ACC112 (cell line): ENCODE data around the gene NHSL1.

ENCODE experiments used
- H2AFZ ChIP-seq: fragments of 200-600 bp; sonication (generic); one replicate; pipeline ENCODE4 v1.6.0; 2017; ENCODE audit warnings: antibody characterized with exemption, low read length; ENCODE audit not compliant: unreplicated experiment
- H3K27ac ChIP-seq: fragments of 200-600 bp; sonication (generic); 2 replicates; pipeline ENCODE4 v1.5.1; 2014; ENCODE audit warnings: low read depth, mild to moderate bottlenecking, antibody characterized with exemption, low read length, moderate library complexity
- H3K27me3 ChIP-seq: fragments of 200-600 bp; sonication (generic); 2 replicates; pipeline ENCODE4 v1.6.1; 2014; ENCODE audit warnings: mild to moderate bottlenecking, antibody characterized with exemption, low read length, moderate library complexity, mixed read lengths; ENCODE audit not compliant: insufficient read depth
- H3K36me3 ChIP-seq: fragments of 200-600 bp; sonication (generic); 2 replicates; pipeline ENCODE4 v1.6.1; 2016; ENCODE audit warnings: mild to moderate bottlenecking, antibody characterized with exemption, low read length, moderate library complexity, mixed read lengths; ENCODE audit not compliant: insufficient read depth
- H3K4me1 ChIP-seq: fragments of 200-600 bp; sonication (generic); one replicate; pipeline ENCODE4 v1.6.1; 2016; ENCODE audit warnings: low read length, mixed read lengths; ENCODE audit not compliant: insufficient read depth, unreplicated experiment, control insufficient read depth
- H3K4me3 ChIP-seq: fragments of 200-600 bp; sonication (generic); 2 replicates; pipeline ENCODE4 v1.5.1; 2014; ENCODE audit warnings: mild to moderate bottlenecking, low read depth, low read length
- H3K79me2 ChIP-seq: fragments of 200-600 bp; sonication (generic); one replicate; pipeline ENCODE4 v1.6.0; 2016; ENCODE audit warnings: low read length; ENCODE audit not compliant: control insufficient read depth, unreplicated experiment, insufficient read depth

The NHSL1 gene

GRCh38 chr6:138509371-138509770 lies 10.1 kb upstream of the NHSL1 start:
- Histone ChIP-seq H3K79me2 (peaks cover 24% of the 10 kb centered on the region), H2AFZ (no peak overlapping the region), H3K36me3 (no peaks in the 10 kb centered on the region), H3K27me3 (no peaks in the 10 kb centered on the region), H3K4me3 (no peak overlapping the region), H3K27ac (no peak overlapping the region), H3K4me1 (no peaks in the 10 kb centered on the region)

GRCh38 chr6:138508676-138508988 lies 9.3 kb upstream of the NHSL1 start:
- H3K27ac ChIP-seq = no peak overlapping the region
- H3K4me3 ChIP-seq = no peak overlapping the region
- no peak overlapping the region for H2AFZ ChIP-seq
- H3K79me2 ChIP-seq = peaks cover 26% of the 10 kb centered on the region
- no peaks in the 10 kb centered on the region for H3K4me1 ChIP-seq
- H3K27me3 ChIP-seq = no peaks in the 10 kb centered on the region
- H3K36me3 ChIP-seq = no peaks in the 10 kb centered on the region

- Histone ChIP-seq H3K27me3 (no peaks in the 10 kb centered on the region), H3K4me1 (no peaks in the 10 kb centered on the region), H3K4me3 (no peak overlapping the region), H3K27ac (no peak overlapping the region), H2AFZ (no peak overlapping the region), H3K79me2 (peaks cover 26% of the 10 kb centered on the region), H3K36me3 (no peaks in the 10 kb centered on the region)
These were observed 8.8 kb upstream of the NHSL1 start for GRCh38 chr6:138507977-138508675.

GRCh38 chr6:138504764-138505689 lies 5.7 kb upstream of the NHSL1 start:
- H3K27ac ChIP-seq = no peak overlapping the region
- H3K27me3 ChIP-seq = no peaks in the 10 kb centered on the region
- H3K4me3 ChIP-seq = no peak overlapping the region
- no peaks in the 10 kb centered on the region for H3K4me1 ChIP-seq
- H2AFZ ChIP-seq = no peak overlapping the region
- no peaks in the 10 kb centered on the region for H3K36me3 ChIP-seq
- H3K79me2 ChIP-seq = peaks cover 26% of the 10 kb centered on the region

GRCh38 chr6:138503881-138504680 lies 4.8 kb upstream of the NHSL1 start:
- Histone ChIP-seq H3K27me3 (no peaks in the 10 kb centered on the region), H3K4me1 (no peaks in the 10 kb centered on the region), H2AFZ (no peak overlapping the region), H3K4me3 (no peak overlapping the region), H3K27ac (no peak overlapping the region), H3K36me3 (no peaks in the 10 kb centered on the region), H3K79me2 (peaks cover 32% of the 10 kb centered on the region)

GRCh38 chr6:138502546-138502945 lies 3.3 kb upstream of the NHSL1 start:
- Histone ChIP-seq H2AFZ (no peak overlapping the region), H3K79me2 (peaks cover 35% of the 10 kb centered on the region), H3K27ac (no peak overlapping the region)

GRCh38 chr6:138500867-138501446 lies 1.7 kb upstream of the NHSL1 start:
- H3K79me2 ChIP-seq = peaks cover 32% of the 10 kb centered on the region
- H3K36me3 ChIP-seq = no peaks in the 10 kb centered on the region
- no peak overlapping the region for H3K27ac ChIP-seq
- H2AFZ ChIP-seq = no peak overlapping the region
- H3K4me1 ChIP-seq = no peaks in the 10 kb centered on the region
- no peaks in the 10 kb centered on the region for H3K27me3 ChIP-seq
- H3K4me3 ChIP-seq = no peak overlapping the region

More at GRCh38 chr6:138502546-138502945, 3.3 kb upstream of the NHSL1 start:
- Histone ChIP-seq H3K36me3 (no peaks in the 10 kb centered on the region), H3K4me1 (no peaks in the 10 kb centered on the region), H3K4me3 (no peak overlapping the region), H3K27me3 (no peaks in the 10 kb centered on the region)

- H3K79me2 ChIP-seq = peaks cover 31% of the 10 kb centered on the region
- 0 out of 2 replicates have a peak, but pooled peaks cover 2% of the 10 kb centered on the region for H3K36me3 ChIP-seq
- H3K27ac ChIP-seq = no peak overlapping the region
- no peak overlapping the region for H3K4me3 ChIP-seq
- no peaks in the 10 kb centered on the region for H3K4me1 ChIP-seq
- no peak overlapping the region for H2AFZ ChIP-seq
- no peaks in the 10 kb centered on the region for H3K27me3 ChIP-seq
These were observed 861 bp upstream of the NHSL1 start for GRCh38 chr6:138500045-138500665.

GRCh38 chr6:138498629-138499302 lies 528 bp downstream of the NHSL1 start:
- H3K4me1 ChIP-seq = peaks cover 6% of the 10 kb centered on the region
- no peaks in the 10 kb centered on the region for H3K27me3 ChIP-seq
- no peak overlapping the region for H3K27ac ChIP-seq
- H3K79me2 ChIP-seq = peaks cover 20% of the 10 kb centered on the region
- H3K4me3 ChIP-seq = no peak overlapping the region
- 0 out of 2 replicates have a peak, but pooled peaks cover 3% of the 10 kb centered on the region for H3K36me3 ChIP-seq
- no peak overlapping the region for H2AFZ ChIP-seq
